GM23338 (cell line): ENCODE measurements around the gene AFF3. TPM values are rescaled to one million over a fixed set of nuclear protein-coding genes. Genes with fewer than 3 reads are reported as not detected.

Experiments
- ATAC-seq: fragments of 200-7000 bp; cut with Tn5 transposase; 3 replicates; pipeline ENCODE4 v1.9.1; 2020
- DNase-seq: peaks from one replicate; pipeline ENCODE4 v3.0.0-alpha.2; 2015; ENCODE audit warnings: low spot score
- H2AFZ ChIP-seq: fragments of 200-600 bp; sonication (generic); 2 replicates; pipeline ENCODE4 v1.8.0; 2016; ENCODE audit warnings: antibody characterized with exemption, mild to moderate bottlenecking, moderate library complexity
- H3F3A ChIP-seq: fragments of 200-600 bp; sonication (generic); replicated peaks from 2 replicates; pipeline ENCODE4 v1.8.0; 2017; ENCODE audit warnings: antibody characterized with exemption, mixed run types, low read depth
- H3K27ac ChIP-seq: fragments of 200-600 bp; sonication (generic); 2 replicates; pipeline ENCODE4 v1.6.1; 2016; ENCODE audit warnings: low read depth
- H3K27me3 ChIP-seq: fragments of 200-600 bp; sonication (generic); 2 replicates; pipeline ENCODE4 v1.8.0; 2016; ENCODE audit warnings: mild to moderate bottlenecking, mixed run types, moderate library complexity; ENCODE audit not compliant: insufficient read depth
- H3K36me3 ChIP-seq: fragments of 200-600 bp; sonication (generic); 2 replicates; pipeline ENCODE4 v1.8.0; 2016; ENCODE audit warnings: mild to moderate bottlenecking; ENCODE audit not compliant: insufficient read depth
- H3K4me1 ChIP-seq: fragments of 200-600 bp; sonication (generic); 2 replicates; pipeline ENCODE4 v1.8.0; 2016; ENCODE audit warnings: mild to moderate bottlenecking, moderate library complexity; ENCODE audit not compliant: insufficient read depth
- H3K4me2 ChIP-seq: fragments of 200-600 bp; sonication (generic); 2 replicates; pipeline ENCODE4 v1.7.1; 2017; ENCODE audit warnings: mixed run types
- H3K4me3 ChIP-seq: fragments of 200-600 bp; sonication (generic); 2 replicates; pipeline ENCODE4 v1.6.1; 2016; ENCODE audit warnings: mixed run types
- H3K79me2 ChIP-seq: fragments of 200-600 bp; sonication (generic); replicated peaks from 2 replicates; pipeline ENCODE4 v1.8.0; 2017; ENCODE audit warnings: mild to moderate bottlenecking; ENCODE audit not compliant: insufficient read depth
- H3K9me2 ChIP-seq: fragments of 200-600 bp; sonication (generic); 2 replicates; pipeline ENCODE4 v1.8.0; 2017; ENCODE audit not compliant: insufficient read depth
- H4K20me1 ChIP-seq: fragments of 200-600 bp; sonication (generic); replicated peaks from 2 replicates; pipeline ENCODE4 v1.8.0; 2017; ENCODE audit warnings: mild to moderate bottlenecking; ENCODE audit not compliant: insufficient read depth
- H3K27ac Mint-ChIP-seq: 2 replicates; pipeline ENCODE4 v1.8.0; 2020; ENCODE audit warnings: inconsistent platforms, mild to moderate bottlenecking, moderate library complexity, mixed read lengths
- H3K27me3 Mint-ChIP-seq: 3 replicates; pipeline ENCODE4 v1.8.0; 2022; ENCODE audit warnings: low read depth, mild to moderate bottlenecking, moderate library complexity, mixed read lengths, inconsistent platforms; ENCODE audit not compliant: insufficient read depth, poor library complexity
- H3K36me3 Mint-ChIP-seq: 3 replicates; pipeline ENCODE4 v1.8.0; 2021; ENCODE audit warnings: low read depth, mild to moderate bottlenecking, inconsistent platforms, moderate library complexity, mixed read lengths
- H3K4me1 Mint-ChIP-seq: 3 replicates; pipeline ENCODE4 v1.8.0; 2020; ENCODE audit warnings: mild to moderate bottlenecking, inconsistent platforms, mixed read lengths
- H3K4me3 Mint-ChIP-seq: 3 replicates; pipeline ENCODE4 v1.8.0; 2021; ENCODE audit warnings: moderate library complexity, mild to moderate bottlenecking, inconsistent platforms, mixed read lengths
- H3K9me3 Mint-ChIP-seq: 3 replicates; pipeline ENCODE4 v1.8.0; 2020; ENCODE audit warnings: moderate library complexity, mild to moderate bottlenecking, inconsistent platforms, mixed read lengths
- EZH2 ChIP-seq: fragments of 200-600 bp; sonication (generic); IDR thresholded peaks from one replicate; pipeline ENCODE4 v1.8.0; 2017; ENCODE audit warnings: antibody characterized with exemption, mild to moderate bottlenecking, low read depth; ENCODE audit not compliant: unreplicated experiment
- EZH2phosphoT487 ChIP-seq: fragments of 200-600 bp; sonication (generic); IDR thresholded peaks from one replicate; pipeline ENCODE4 v1.8.1; 2018; ENCODE audit warnings: antibody characterized with exemption; ENCODE audit not compliant: unreplicated experiment
- JUNB ChIP-seq: IDR thresholded peaks from one replicate; pipeline ENCODE4 v1.6.1; 2016; ENCODE audit warnings: antibody characterized with exemption; ENCODE audit not compliant: unreplicated experiment
- NANOG ChIP-seq: IDR thresholded peaks from 2 replicates; pipeline ENCODE4 v1.6.1; 2016; ENCODE audit warnings: antibody characterized with exemption, borderline replicate concordance
- ZNF114 ChIP-seq: fragments of 250-450 bp; sonication (Bioruptor Pico); IDR thresholded peaks from 2 replicates; pipeline ENCODE4 v1.5.0; 2020; ENCODE audit warnings: mild to moderate bottlenecking, moderate library complexity
- polyA plus RNA-seq: library from polyadenylated mRNA; unstranded; fragments of >200 nt; fragmentation: Nextera tagmentation; extraction: Ambion mirVana; gene quantifications from 2 replicates; pipeline ENCODE4 v1.2.1, GENCODE V29; 2016
- total RNA-seq: library from RNA; depleted of rRNA; stranded (reverse); fragments of >200 nt; shearing (Covaris generic); gene quantifications from 2 replicates; pipeline ENCODE4 v1.2.3, GENCODE V29; 2014
- TF ChIP-seq, protein P1 (sequence below): fragments of 250-450 bp; sonication (Bioruptor Pico); IDR thresholded peaks from 2 replicates; pipeline ENCODE4 v1.5.0; 2020; ENCODE audit warnings: mild to moderate bottlenecking, moderate library complexity

The AFF3 gene
- total and polyA plus RNA-seq, 2 experiments from 2014 or later: 0.73 to 1.4 TPM

DNA sequence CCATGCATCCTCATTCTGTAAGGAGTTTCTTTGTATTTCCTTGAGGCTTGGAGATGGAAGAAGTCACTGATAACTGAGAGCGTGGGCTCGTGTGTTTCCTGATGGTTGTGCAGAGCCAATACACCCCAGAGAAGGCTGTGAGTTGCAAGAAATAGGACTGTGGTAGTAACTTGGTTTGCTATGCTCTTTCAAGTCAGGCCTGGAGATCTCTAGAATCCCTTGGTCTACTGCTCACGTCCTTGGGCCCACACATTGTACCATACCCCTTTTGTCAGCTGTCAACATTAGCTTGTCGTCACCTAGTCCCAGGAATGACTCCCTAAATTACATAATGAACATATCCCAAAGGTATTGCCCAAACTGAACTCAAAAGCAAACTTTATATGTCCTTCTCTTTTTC, 414.2 kb downstream of the AFF3 start (continued):
- TF ChIP-seq, protein P1, sequence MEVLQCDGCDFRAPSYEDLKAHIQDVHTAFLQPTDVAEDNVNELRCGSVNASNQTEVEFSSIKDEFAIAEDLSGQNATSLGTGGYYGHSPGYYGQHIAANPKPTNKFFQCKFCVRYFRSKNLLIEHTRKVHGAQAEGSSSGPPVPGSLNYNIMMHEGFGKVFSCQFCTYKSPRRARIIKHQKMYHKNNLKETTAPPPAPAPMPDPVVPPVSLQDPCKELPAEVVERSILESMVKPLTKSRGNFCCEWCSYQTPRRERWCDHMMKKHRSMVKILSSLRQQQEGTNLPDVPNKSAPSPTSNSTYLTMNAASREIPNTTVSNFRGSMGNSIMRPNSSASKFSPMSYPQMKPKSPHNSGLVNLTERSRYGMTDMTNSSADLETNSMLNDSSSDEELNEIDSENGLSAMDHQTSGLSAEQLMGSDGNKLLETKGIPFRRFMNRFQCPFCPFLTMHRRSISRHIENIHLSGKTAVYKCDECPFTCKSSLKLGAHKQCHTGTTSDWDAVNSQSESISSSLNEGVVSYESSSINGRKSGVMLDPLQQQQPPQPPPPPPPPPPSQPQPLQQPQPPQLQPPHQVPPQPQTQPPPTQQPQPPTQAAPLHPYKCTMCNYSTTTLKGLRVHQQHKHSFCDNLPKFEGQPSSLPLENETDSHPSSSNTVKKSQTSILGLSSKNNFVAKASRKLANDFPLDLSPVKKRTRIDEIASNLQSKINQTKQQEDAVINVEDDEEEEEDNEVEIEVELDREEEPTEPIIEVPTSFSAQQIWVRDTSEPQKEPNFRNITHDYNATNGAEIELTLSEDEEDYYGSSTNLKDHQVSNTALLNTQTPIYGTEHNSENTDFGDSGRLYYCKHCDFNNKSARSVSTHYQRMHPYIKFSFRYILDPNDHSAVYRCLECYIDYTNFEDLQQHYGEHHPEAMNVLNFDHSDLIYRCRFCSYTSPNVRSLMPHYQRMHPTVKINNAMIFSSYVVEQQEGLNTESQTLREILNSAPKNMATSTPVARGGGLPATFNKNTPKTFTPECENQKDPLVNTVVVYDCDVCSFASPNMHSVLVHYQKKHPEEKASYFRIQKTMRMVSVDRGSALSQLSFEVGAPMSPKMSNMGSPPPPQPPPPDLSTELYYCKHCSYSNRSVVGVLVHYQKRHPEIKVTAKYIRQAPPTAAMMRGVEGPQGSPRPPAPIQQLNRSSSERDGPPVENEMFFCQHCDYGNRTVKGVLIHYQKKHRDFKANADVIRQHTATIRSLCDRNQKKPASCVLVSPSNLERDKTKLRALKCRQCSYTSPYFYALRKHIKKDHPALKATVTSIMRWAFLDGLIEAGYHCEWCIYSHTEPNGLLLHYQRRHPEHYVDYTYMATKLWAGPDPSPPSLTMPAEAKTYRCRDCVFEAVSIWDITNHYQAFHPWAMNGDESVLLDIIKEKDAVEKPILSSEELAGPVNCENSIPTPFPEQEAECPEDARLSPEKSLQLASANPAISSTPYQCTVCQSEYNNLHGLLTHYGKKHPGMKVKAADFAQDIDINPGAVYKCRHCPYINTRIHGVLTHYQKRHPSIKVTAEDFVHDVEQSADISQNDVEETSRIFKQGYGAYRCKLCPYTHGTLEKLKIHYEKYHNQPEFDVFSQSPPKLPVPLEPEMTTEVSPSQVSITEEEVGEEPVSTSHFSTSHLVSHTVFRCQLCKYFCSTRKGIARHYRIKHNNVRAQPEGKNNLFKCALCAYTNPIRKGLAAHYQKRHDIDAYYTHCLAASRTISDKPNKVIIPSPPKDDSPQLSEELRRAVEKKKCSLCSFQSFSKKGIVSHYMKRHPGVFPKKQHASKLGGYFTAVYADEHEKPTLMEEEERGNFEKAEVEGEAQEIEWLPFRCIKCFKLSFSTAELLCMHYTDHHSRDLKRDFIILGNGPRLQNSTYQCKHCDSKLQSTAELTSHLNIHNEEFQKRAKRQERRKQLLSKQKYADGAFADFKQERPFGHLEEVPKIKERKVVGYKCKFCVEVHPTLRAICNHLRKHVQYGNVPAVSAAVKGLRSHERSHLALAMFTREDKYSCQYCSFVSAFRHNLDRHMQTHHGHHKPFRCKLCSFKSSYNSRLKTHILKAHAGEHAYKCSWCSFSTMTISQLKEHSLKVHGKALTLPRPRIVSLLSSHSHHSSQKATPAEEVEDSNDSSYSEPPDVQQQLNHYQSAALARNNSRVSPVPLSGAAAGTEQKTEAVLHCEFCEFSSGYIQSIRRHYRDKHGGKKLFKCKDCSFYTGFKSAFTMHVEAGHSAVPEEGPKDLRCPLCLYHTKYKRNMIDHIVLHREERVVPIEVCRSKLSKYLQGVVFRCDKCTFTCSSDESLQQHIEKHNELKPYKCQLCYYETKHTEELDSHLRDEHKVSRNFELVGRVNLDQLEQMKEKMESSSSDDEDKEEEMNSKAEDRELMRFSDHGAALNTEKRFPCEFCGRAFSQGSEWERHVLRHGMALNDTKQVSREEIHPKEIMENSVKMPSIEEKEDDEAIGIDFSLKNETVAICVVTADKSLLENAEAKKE (CRISPR knock-in tag): no peak
- no peak for TF ChIP-seq JUNB
- TF ChIP-seq EZH2: no peak
- no peak for TF ChIP-seq NANOG
- no peak for TF ChIP-seq EZH2phosphoT487

DNA sequence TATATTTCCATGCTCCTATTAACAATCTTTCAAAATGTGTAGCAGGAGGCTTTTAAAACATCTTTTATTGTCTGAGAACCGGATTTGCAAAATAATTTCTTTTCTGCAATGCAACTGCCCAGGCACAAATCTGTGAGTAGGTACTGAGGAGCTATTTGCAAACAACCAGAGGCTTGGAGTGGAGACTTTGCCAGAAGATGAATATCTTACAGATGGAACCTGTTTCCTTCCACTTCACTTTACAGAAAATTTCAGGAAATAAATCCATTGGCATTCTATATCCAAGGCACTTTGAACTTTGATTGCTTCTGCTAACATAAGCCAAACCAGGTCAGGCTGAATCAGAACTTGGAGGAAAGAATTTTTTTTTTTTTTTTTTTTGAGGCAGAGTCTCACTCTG, 415.2 kb downstream of the AFF3 start:
- ATAC-seq (no peak), DNase-seq (no peak)
- Histone ChIP-seq H4K20me1 (no peaks in the 10 kb centered on the region), H3K4me1 (peaks cover 12% of the 10 kb centered on the region), H3F3A (no peaks in the 10 kb centered on the region), H2AFZ (peak overlapping the region; percentile 21; the same call in 1 of the 2 replicates), H3K36me3 (no peaks in the 10 kb centered on the region), H3K27ac (no peak overlapping the region), H3K27me3 (no peaks in the 10 kb centered on the region), H3K79me2 (no peaks in the 10 kb centered on the region), H3K4me3 (no peak overlapping the region), H3K4me2 (no peak overlapping the region), H3K9me2 (no peaks in the 10 kb centered on the region)
- Mint-ChIP-seq H3K36me3 (peaks cover 3% of the 10 kb centered on the region; the same call in 1 of the 3 replicates), H3K4me3 (no peak overlapping the region), H3K9me3 (peaks cover 7% of the 10 kb centered on the region; the same call in 2 of the 3 replicates), H3K27me3 (no peaks in the 10 kb centered on the region), H3K4me1 (peaks cover 12% of the 10 kb centered on the region; the same call in 2 of the 3 replicates), H3K27ac (no peak overlapping the region)
- no peak for TF ChIP-seq ZNF114 (CRISPR knock-in tag)
